HEK293T (cell line): Measurements from ENCODE around the gene UGGT1.

Experiments
- CTCF ChIA-PET: fragments of 350-600 bp; formaldehyde crosslinking; extraction: SDS; loops from one replicate; lab custom pipeline; 2021; ENCODE audit warnings: antibody characterized with exemption, inconsistent platforms; lab: Yijun Ruan, JAX
- POLR2A ChIA-PET: fragments of 350-600 bp; formaldehyde crosslinking; extraction: SDS; loops from one replicate; lab custom pipeline; 2020; ENCODE audit warnings: antibody characterized with exemption, inconsistent platforms; lab: Yijun Ruan, JAX
- DNase-seq: peaks from one replicate; pipeline ENCODE4 v3.0.0; 2012; ENCODE audit warnings: mixed read lengths; ENCODE audit errors: extremely low spot score
- ARNT ChIP-seq: fragments of 450-650 bp; IDR thresholded peaks from 2 replicates; pipeline ENCODE4 v1.6.1; 2017; ENCODE audit warnings: mild to moderate bottlenecking
- BHLHE40 ChIP-seq: fragments of 450-650 bp; IDR thresholded peaks from 2 replicates; pipeline ENCODE4 v1.6.1; 2016; ENCODE audit warnings: mild to moderate bottlenecking, moderate library complexity, borderline replicate concordance
- CTBP1 ChIP-seq: fragments of 450-650 bp; IDR thresholded peaks from 2 replicates; pipeline ENCODE4 v1.6.1; 2016; ENCODE audit warnings: borderline replicate concordance
- ELF4 ChIP-seq: fragments of 450-650 bp; IDR thresholded peaks from 2 replicates; pipeline ENCODE4 v1.6.1; 2017; ENCODE audit warnings: antibody characterized with exemption
- FOXA1 ChIP-seq: fragments of 450-650 bp; IDR thresholded peaks from 2 replicates; pipeline ENCODE4 v1.6.1; 2016; ENCODE audit warnings: mild to moderate bottlenecking
- FOXK2 ChIP-seq: fragments of 450-650 bp; IDR thresholded peaks from 2 replicates; pipeline ENCODE4 v1.6.1; 2016; ENCODE audit warnings: mild to moderate bottlenecking
- FOXM1 ChIP-seq: fragments of 450-650 bp; IDR thresholded peaks from 2 replicates; pipeline ENCODE4 v1.6.1; 2017; ENCODE audit warnings: mild to moderate bottlenecking, borderline replicate concordance
- HDGF ChIP-seq: fragments of 450-650 bp; IDR thresholded peaks from 2 replicates; pipeline ENCODE4 v1.6.1; 2017; ENCODE audit warnings: antibody characterized with exemption, borderline replicate concordance
- L3MBTL2 ChIP-seq: fragments of 450-650 bp; conservative IDR thresholded peaks from 2 replicates; pipeline ENCODE4 v1.6.1; 2016; ENCODE audit warnings: mild to moderate bottlenecking
- LEF1 ChIP-seq: fragments of 450-650 bp; IDR thresholded peaks from 2 replicates; pipeline ENCODE4 v1.6.1; 2017; ENCODE audit warnings: mild to moderate bottlenecking, borderline replicate concordance
- NFRKB ChIP-seq: fragments of 450-650 bp; IDR thresholded peaks from 2 replicates; pipeline ENCODE4 v1.6.1; 2016; ENCODE audit warnings: mild to moderate bottlenecking, moderate library complexity
- SP1 ChIP-seq: fragments of 450-650 bp; IDR thresholded peaks from 2 replicates; pipeline ENCODE4 v1.6.1; 2017
- SUZ12 ChIP-seq: fragments of 450-650 bp; IDR thresholded peaks from 2 replicates; pipeline ENCODE4 v1.6.1; 2016; ENCODE audit warnings: mild to moderate bottlenecking
- TARDBP ChIP-seq: fragments of 450-650 bp; IDR thresholded peaks from 2 replicates; pipeline ENCODE4 v1.6.1; 2016
- ZNF384 ChIP-seq: fragments of 450-650 bp; IDR thresholded peaks from 2 replicates; pipeline ENCODE4 v1.6.1; 2016
- TF ChIP-seq, protein P1 (sequence below): fragments of 450-650 bp; IDR thresholded peaks from 2 replicates; pipeline ENCODE4 v1.6.1; 2016

Gene UGGT1

DNA sequence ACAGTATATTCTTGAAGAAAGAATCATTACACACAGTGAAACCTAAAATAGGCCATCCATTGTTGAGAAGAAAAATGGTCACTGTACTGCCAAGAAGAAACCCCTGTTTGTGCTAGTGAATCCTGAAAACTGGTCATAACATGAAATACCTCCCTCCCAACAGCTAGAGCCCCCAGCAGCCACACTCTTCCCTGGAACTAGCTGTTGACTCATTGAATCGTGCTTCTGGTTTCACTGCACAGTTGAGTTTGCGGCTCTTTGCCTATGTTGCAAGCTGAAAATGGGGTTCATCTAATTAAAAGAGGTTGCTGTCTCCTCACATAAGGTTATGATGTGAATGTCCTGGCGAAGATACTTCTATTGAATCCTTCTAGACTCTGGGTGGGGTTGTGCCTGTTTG lies 86.3 kb downstream of the UGGT1 start:
- ChIA-PET POLR2A (no interaction called here), CTCF (no interaction called here)

DNA sequence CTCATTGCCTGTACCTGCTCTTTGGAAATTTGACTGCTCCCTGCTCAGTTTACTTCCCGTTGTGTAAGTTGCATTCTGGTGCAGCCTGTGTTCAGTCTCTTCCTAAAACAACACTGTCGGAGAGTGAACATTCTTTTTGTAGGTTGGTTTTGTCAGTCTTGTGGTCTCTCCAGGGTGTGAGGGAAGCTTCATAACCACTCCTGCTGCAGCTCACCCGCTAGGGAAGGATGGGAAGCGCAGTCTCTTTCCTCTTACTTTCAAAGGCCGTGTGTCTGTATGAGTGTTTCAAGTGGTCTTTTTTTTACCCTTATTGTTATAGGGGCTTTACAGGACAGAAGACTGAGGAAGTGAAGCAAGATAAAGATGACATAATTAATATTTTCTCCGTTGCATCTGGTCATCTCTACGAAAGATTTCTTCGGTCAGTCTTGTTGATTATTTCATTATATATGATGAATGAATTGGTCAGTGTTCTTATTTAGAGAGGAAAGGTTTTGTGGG lies 87.2 kb downstream of the UGGT1 start:
- ChIA-PET POLR2A (no interaction called here), CTCF (no interaction called here)
- no peak for DNase-seq
- TF ChIP-seq BHLHE40 (no peak), HDGF (no peak), ELF4 (no peak), SP1 (no peak), ARNT (no peak), TARDBP (no peak), CTBP1 (no peak), NFRKB (no peak), FOXA1 (no peak), FOXK2 (no peak), L3MBTL2 (no peak), LEF1 (no peak), FOXM1 (no peak), SUZ12 (no peak), ZNF384 (no peak)
- TF ChIP-seq, protein P1, sequence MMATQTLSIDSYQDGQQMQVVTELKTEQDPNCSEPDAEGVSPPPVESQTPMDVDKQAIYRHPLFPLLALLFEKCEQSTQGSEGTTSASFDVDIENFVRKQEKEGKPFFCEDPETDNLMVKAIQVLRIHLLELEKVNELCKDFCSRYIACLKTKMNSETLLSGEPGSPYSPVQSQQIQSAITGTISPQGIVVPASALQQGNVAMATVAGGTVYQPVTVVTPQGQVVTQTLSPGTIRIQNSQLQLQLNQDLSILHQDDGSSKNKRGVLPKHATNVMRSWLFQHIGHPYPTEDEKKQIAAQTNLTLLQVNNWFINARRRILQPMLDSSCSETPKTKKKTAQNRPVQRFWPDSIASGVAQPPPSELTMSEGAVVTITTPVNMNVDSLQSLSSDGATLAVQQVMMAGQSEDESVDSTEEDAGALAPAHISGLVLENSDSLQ, result no peak

More for the DNA sequence above, 86.3 kb downstream of the UGGT1 start:
- DNase-seq, result no peak
- no peak for TF ChIP-seq BHLHE40
- TF ChIP-seq FOXK2, result no peak
- TF ChIP-seq, protein P1, result no peak
- no peak for TF ChIP-seq TARDBP
- no peak for TF ChIP-seq LEF1
- no peak for TF ChIP-seq HDGF

DNA sequence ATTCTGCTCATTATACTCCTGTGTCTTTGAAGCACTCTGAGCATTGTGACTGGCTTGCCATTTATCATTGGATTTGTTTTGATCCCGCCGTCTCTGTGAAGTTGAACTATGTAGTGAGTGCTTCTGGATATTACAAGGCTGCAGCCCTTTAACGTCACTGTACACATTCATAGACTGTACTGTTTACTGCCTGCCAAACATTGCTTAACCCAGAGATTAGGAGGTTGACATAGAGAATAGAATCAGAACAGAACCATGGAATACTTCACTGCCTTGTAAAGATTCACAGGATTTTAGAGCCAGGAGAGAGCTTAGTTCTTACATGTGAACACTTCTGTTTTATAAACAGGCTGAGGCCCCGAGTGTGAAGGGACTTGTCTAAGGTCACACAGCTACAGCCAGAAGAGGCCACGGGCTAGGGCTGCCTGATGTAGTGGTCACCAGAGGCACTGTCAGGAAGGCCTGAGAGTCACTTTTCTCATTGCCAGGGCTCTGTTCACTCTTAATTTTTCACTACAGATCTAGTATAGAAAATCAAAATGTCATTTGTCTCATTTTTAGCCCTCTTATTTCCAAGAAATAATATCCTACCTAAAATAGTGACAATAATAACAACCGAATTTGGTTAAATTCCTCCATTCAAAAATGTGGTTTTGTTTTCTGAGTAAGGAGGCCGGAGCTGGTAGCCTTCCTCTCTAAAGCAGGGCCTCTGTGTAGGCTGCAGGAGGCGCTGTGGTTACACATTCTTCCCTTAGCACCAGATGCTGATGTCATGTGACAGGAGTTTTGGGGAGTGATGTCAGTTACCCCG lies 87.9 kb downstream of the UGGT1 start:
- TF ChIP-seq FOXM1 (no peak), FOXA1 (no peak), BHLHE40 (no peak), ELF4 (no peak), NFRKB (no peak), FOXK2 (no peak), SP1 (no peak), ARNT (no peak), LEF1 (no peak), SUZ12 (no peak), CTBP1 (no peak)
- TF ChIP-seq, protein P1, result no peak
- ChIA-PET POLR2A (no interaction called here), CTCF (interaction anchor here (0.5 to 0.7 kb wide), 2 partner anchors 40 to 663 kb away, joined by 3 read pairs; no protein-coding TSS in a partner anchor)
- peak; percentile 48 for DNase-seq

DNA sequence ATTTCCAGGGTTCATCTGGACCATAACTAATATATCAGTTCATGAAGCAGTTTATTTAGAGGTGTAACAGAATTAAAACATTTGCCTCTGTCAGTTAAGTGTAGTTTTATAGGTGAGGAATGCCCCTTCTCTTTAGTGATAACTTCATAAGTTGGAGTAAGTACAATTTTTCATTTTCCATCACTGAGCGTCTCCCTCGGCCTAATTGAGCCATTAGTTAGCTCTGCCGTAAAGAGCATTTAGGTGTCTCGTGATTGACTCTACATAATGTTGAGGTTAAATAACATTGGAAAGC lies 88.4 kb downstream of the UGGT1 start:
- CTCF ChIA-PET, result interaction anchor here (0.7 kb wide), 1 partner anchor 663 kb away, joined by 3 read pairs; no protein-coding TSS in a partner anchor
- POLR2A ChIA-PET, result no interaction called here
- TF ChIP-seq L3MBTL2 (no peak), HDGF (no peak), FOXA1 (no peak), SP1 (no peak), FOXK2 (no peak), FOXM1 (no peak), ELF4 (no peak), BHLHE40 (no peak), SUZ12 (no peak), TARDBP (no peak), ZNF384 (no peak), CTBP1 (no peak), LEF1 (no peak)
- TF ChIP-seq, protein P1, result no peak
- no peak for DNase-seq

DNA sequence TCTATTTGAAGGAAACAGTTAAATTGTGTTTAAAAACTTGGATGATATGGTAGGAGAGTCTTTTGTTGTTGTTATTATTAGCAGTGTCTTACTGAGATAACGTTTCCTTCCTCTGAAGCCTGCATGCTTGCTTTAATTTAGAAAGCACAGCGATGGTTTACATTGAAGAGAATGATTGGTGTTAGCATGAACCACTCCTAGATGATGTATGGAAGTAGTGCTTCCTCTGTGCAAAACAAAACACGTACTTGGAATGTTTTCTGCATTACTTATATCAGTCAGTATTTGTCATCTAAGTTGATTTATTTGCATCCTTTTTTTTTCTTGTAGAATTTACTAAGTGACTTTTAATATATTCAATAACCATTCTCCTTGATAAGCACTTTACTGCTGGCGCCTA lies 89.0 kb downstream of the UGGT1 start:
- ChIA-PET CTCF (no interaction called here), POLR2A (no interaction called here)
- DNase-seq, result no peak
- no peak for TF ChIP-seq LEF1
- TF ChIP-seq L3MBTL2, result no peak
- TF ChIP-seq ZNF384, result no peak
- TF ChIP-seq ELF4, result no peak
- TF ChIP-seq SP1, result no peak
- no peak for TF ChIP-seq NFRKB
- TF ChIP-seq HDGF, result no peak

DNA sequence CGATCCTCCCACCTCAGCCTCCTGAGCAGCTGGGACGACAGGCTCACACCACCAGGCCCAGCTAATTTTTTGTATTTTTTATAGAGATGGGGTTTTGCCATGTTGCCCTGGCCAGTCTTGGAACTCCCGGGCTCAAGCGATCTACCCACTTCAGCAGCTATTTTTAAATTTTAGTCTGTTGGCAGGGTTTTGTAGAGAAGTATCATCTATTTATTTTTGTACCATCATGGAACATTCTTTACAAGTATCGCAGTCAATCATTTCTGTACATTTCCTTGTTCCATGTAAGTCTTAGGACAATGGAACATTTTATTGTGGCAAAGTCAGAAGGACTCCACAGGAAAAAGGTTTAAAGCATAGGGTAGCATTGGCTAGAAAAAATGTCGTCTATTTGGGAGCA lies 94.6 kb downstream of the UGGT1 start:
- no peak for TF ChIP-seq HDGF
- TF ChIP-seq SUZ12, result no peak
- TF ChIP-seq NFRKB, result no peak
- no peak for TF ChIP-seq TARDBP
- no peak for TF ChIP-seq FOXM1
- TF ChIP-seq L3MBTL2, result no peak
- TF ChIP-seq BHLHE40, result no peak
- TF ChIP-seq ZNF384, result no peak
- TF ChIP-seq CTBP1, result no peak
- TF ChIP-seq FOXA1, result no peak
- no peak for TF ChIP-seq FOXK2
- TF ChIP-seq, protein P1, result no peak
- TF ChIP-seq ELF4, result no peak
- no peak for TF ChIP-seq ARNT
- ChIA-PET POLR2A (no interaction called here), CTCF (no interaction called here)
- DNase-seq, result no peak
